Stimulated activated CD4-positive, alpha-beta T cell treated with anti-CD3 and anti-CD28 coated beads, Interleukin-1b, Interleukin-23, amount 100 ng/mL, for 1 hour (primary cell): ENCODE measurements around the gene TMEM201.

Experiments used
- DNase-seq, 2 donors: peaks; one replicate each; pipeline ENCODE4 v3.0.0-alpha.2; 2020; ENCODE audit warnings: low read depth in 2 of 2

The TMEM201 gene

GRCh38 chr1:9600861-9601834 is 12.4 kb downstream of the TMEM201 start:
- DNase-seq = no peak

- DNase-seq = no peak
Measured at GRCh38 chr1:9601942-9602793, 13.5 kb downstream of the TMEM201 start.

- no peak for DNase-seq
Measured at GRCh38 chr1:9602794-9603167, 14.1 kb downstream of the TMEM201 start.

GRCh38 chr1:9603307-9603706 is 14.6 kb downstream of the TMEM201 start:
- DNase-seq = no peak

- DNase-seq = no peak
Measured at GRCh38 chr1:9603766-9604753, 15.3 kb downstream of the TMEM201 start.

- DNase-seq = no peak
Measured at GRCh38 chr1:9604836-9605235, 16.1 kb downstream of the TMEM201 start.

GRCh38 chr1:9605946-9606455 is 17.3 kb downstream of the TMEM201 start:
- no peak for DNase-seq

GRCh38 chr1:9606458-9606857 is 17.7 kb downstream of the TMEM201 start:
- no peak for DNase-seq

GRCh38 chr1:9606948-9607347 is 18.2 kb downstream of the TMEM201 start:
- no peak for DNase-seq

GRCh38 chr1:9607352-9607751 is 18.6 kb downstream of the TMEM201 start:
- no peak for DNase-seq

- DNase-seq = no peak
Measured at GRCh38 chr1:9609998-9610397, 21.3 kb downstream of the TMEM201 start.

GRCh38 chr1:9610548-9610947 is 21.8 kb downstream of the TMEM201 start:
- no peak for DNase-seq

GRCh38 chr1:9611716-9612115 is 23.0 kb downstream of the TMEM201 start:
- no peak for DNase-seq

- no peak for DNase-seq
Measured at GRCh38 chr1:9612162-9612845, 23.6 kb downstream of the TMEM201 start.

- DNase-seq = no peak
Measured at GRCh38 chr1:9612871-9613624, 24.3 kb downstream of the TMEM201 start.

GRCh38 chr1:9613625-9614299 is 25.1 kb downstream of the TMEM201 start:
- no peak for DNase-seq

- DNase-seq = no peak
Measured at GRCh38 chr1:9615316-9616063, 26.8 kb downstream of the TMEM201 start.

GRCh38 chr1:9618909-9619679 is 30.4 kb downstream of the TMEM201 start:
- no peak for DNase-seq
